Measurements from ENCODE around the gene LPAR5. TPM values are rescaled to one million over a fixed set of nuclear protein-coding genes. Genes with fewer than 3 reads are reported as not detected.

LPAR5 gene
- total RNA-seq, 1 experiment from 2014 or later = 2.3 TPM

- Histone ChIP-seq H3K27me3 (ENCODE audit: low read length) (no peaks in the 10 kb centered on the region), H2AFZ (ENCODE audit: low read length) (no peak overlapping the region), H3K27ac (ENCODE audit: low read length) (no peak overlapping the region), H3K9me3 (ENCODE audit: low read length) (no peaks in the 10 kb centered on the region), H4K20me1 (ENCODE audit: low read length) (no peaks in the 10 kb centered on the region), H3K4me3 (ENCODE audit: low read length) (no peak overlapping the region), H3F3A (ENCODE audit: low read length, unreplicated experiment) (no peaks in the 10 kb centered on the region), H3K4me1 (ENCODE audit: insufficient read depth, low read length) (peaks cover 15% of the 10 kb centered on the region), H3K9ac (ENCODE audit: low read length) (no peak overlapping the region), H3K79me2 (ENCODE audit: low read length) (no peaks in the 10 kb centered on the region), H3K4me2 (ENCODE audit: low read length) (no peak overlapping the region), H3K36me3 (ENCODE audit: low read depth, low read length) (no peaks in the 10 kb centered on the region), H3K9me2 (replicated peaks; ENCODE audit: low read length) (no peaks in the 10 kb centered on the region)
- no peak for ATAC-seq
- BruUV-seq (replicated peaks) = no TSS peak
- intact Hi-C loops (cut with micrococcal nuclease) = loop anchor here (5.0 kb wide), 2 partner anchors 46 to 81 kb away; partner anchors contain the start of gene ING4
- POLR2A ChIA-PET (ENCODE audit: unreplicated experiment) = no interaction called here
- no peak for TF ChIP-seq EZH2 (IDR thresholded peaks at IDR 0.05; ENCODE audit: low read length, unreplicated experiment)
- TF ChIP-seq CTCF (conservative IDR thresholded peaks at IDR 0.05; ENCODE audit: low read depth, low read length) = no peak
- TF ChIP-seq EZH2phosphoT487 (IDR thresholded peaks at IDR 0.05; ENCODE audit: borderline replicate concordance, low read length) = no peak
- CTCF ChIA-PET = no interaction called here
- no peak for DNase-seq
Observed at GRCh38 chr12:6615802-6616201, 20.0 kb downstream of the LPAR5 start.

- ATAC-seq = no peak
- BruUV-seq (replicated peaks) = no TSS peak
Observed at GRCh38 chr12:6614513-6615172, 21.1 kb downstream of the LPAR5 start.

More at GRCh38 chr12:6614513-6615172, 21.1 kb downstream of the LPAR5 start:
- Histone ChIP-seq H3K9me3 (ENCODE audit: low read length) (no peaks in the 10 kb centered on the region), H3K4me2 (ENCODE audit: low read length) (no peak overlapping the region), H3K9me2 (replicated peaks; ENCODE audit: low read length) (no peaks in the 10 kb centered on the region), H4K20me1 (ENCODE audit: low read length) (no peaks in the 10 kb centered on the region), H3K27ac (ENCODE audit: low read length) (peak overlapping the region; percentile 18; the same call in 1 of the 2 replicates), H3K36me3 (ENCODE audit: low read depth, low read length) (no peaks in the 10 kb centered on the region), H3K27me3 (ENCODE audit: low read length) (no peaks in the 10 kb centered on the region), H3K4me1 (ENCODE audit: insufficient read depth, low read length) (peaks cover 15% of the 10 kb centered on the region), H2AFZ (ENCODE audit: low read length) (no peak overlapping the region), H3K9ac (ENCODE audit: low read length) (no peak overlapping the region), H3K79me2 (ENCODE audit: low read length) (no peaks in the 10 kb centered on the region), H3K4me3 (ENCODE audit: low read length) (no peak overlapping the region), H3F3A (ENCODE audit: low read length, unreplicated experiment) (no peaks in the 10 kb centered on the region)
- TF ChIP-seq CTCF (conservative IDR thresholded peaks at IDR 0.05; ENCODE audit: low read depth, low read length) = 0 out of 2 replicates have a peak, but pooled peaks have one; percentile 10
- no peak for TF ChIP-seq EZH2phosphoT487 (IDR thresholded peaks at IDR 0.05; ENCODE audit: borderline replicate concordance, low read length)
- TF ChIP-seq EZH2 (IDR thresholded peaks at IDR 0.05; ENCODE audit: low read length, unreplicated experiment) = no peak
- intact Hi-C loops (cut with micrococcal nuclease) = loop anchor here (5.0 kb wide), 2 partner anchors 48 to 83 kb away; partner anchors contain the start of gene ING4
- CTCF ChIA-PET = no interaction called here
- DNase-seq = no peak
- POLR2A ChIA-PET (ENCODE audit: unreplicated experiment) = no interaction called here

All from PC-3 (cell line).